Loucy (cell line): ENCODE data around the gene BCR.

Experiments
- H2AFZ ChIP-seq: fragments of 200-600 bp; sonication (generic); 2 replicates; pipeline ENCODE4 v1.6.0; 2016; ENCODE audit warnings: antibody characterized with exemption, mild to moderate bottlenecking, low read length, moderate library complexity
- H3F3A ChIP-seq: fragments of 200-600 bp; 2 replicates; pipeline ENCODE4 v1.6.0; 2016; ENCODE audit warnings: antibody characterized with exemption, low read depth, mild to moderate bottlenecking
- H3K27me3 ChIP-seq: fragments of 200-600 bp; sonication (generic); 2 replicates; pipeline ENCODE4 v1.6.1; 2014; ENCODE audit warnings: low read length, mild to moderate bottlenecking; ENCODE audit not compliant: insufficient read depth, poor library complexity, severe bottlenecking
- H3K36me3 ChIP-seq: fragments of 200-600 bp; sonication (generic); 2 replicates; pipeline ENCODE4 v1.6.1; 2016; ENCODE audit warnings: low read length; ENCODE audit not compliant: insufficient read depth
- H3K4me1 ChIP-seq: fragments of 200-600 bp; sonication (generic); 2 replicates; pipeline ENCODE4 v1.5.1; 2014; ENCODE audit warnings: low read length, mild to moderate bottlenecking; ENCODE audit not compliant: insufficient read depth, poor library complexity, severe bottlenecking
- H3K4me2 ChIP-seq: fragments of 200-600 bp; sonication (generic); 2 replicates; pipeline ENCODE4 v1.6.0; 2014; ENCODE audit warnings: antibody characterized with exemption, low read length, low read depth, mild to moderate bottlenecking; ENCODE audit not compliant: poor library complexity, severe bottlenecking
- H3K4me3 ChIP-seq: fragments of 200-600 bp; sonication (generic); 2 replicates; pipeline ENCODE4 v1.5.1; 2014; ENCODE audit warnings: low read length, mild to moderate bottlenecking, mixed read lengths; ENCODE audit not compliant: poor library complexity, severe bottlenecking
- H3K79me2 ChIP-seq: fragments of 200-600 bp; sonication (generic); 2 replicates; pipeline ENCODE4 v1.6.1; 2014; ENCODE audit warnings: low read length; ENCODE audit not compliant: insufficient read depth
- H3K9ac ChIP-seq: fragments of 200-600 bp; sonication (generic); 2 replicates; pipeline ENCODE4 v1.6.0; 2014; ENCODE audit warnings: mild to moderate bottlenecking, low read depth, low read length, moderate library complexity; ENCODE audit not compliant: poor library complexity, severe bottlenecking
- H3K9me2 ChIP-seq: fragments of 200-600 bp; sonication (generic); replicated peaks from 2 replicates; pipeline ENCODE4 v1.6.1; 2016; ENCODE audit warnings: low read depth, low read length, mixed read lengths
- H3K9me3 ChIP-seq: fragments of 200-600 bp; sonication (generic); 2 replicates; pipeline ENCODE4 v1.6.1; 2014; ENCODE audit warnings: mild to moderate bottlenecking, antibody characterized with exemption, low read length, low read depth; ENCODE audit not compliant: insufficient read depth
- H4K20me1 ChIP-seq: fragments of 200-600 bp; sonication (generic); 2 replicates; pipeline ENCODE4 v1.6.0; 2014; ENCODE audit warnings: antibody characterized with exemption, low read length, mild to moderate bottlenecking; ENCODE audit not compliant: insufficient read depth, poor library complexity, severe bottlenecking
- CTCF ChIP-seq: fragments of 200-600 bp; sonication (generic); conservative IDR thresholded peaks from 2 replicates; pipeline ENCODE4 v1.5.1; 2014; ENCODE audit warnings: mild to moderate bottlenecking, antibody characterized with exemption, low read length
- EZH2phosphoT487 ChIP-seq: fragments of 200-600 bp; IDR thresholded peaks from 2 replicates; pipeline ENCODE4 v1.6.1; 2018; ENCODE audit warnings: antibody characterized with exemption, mild to moderate bottlenecking, moderate library complexity, borderline replicate concordance

Gene BCR

GRCh38 chr22:23231471-23232093 is 51.3 kb downstream of the BCR start:
- no peaks in the 10 kb centered on the region for H3K9me2 ChIP-seq
- peaks cover 78% of the 10 kb centered on the region for H3K36me3 ChIP-seq
- H3K9me3 ChIP-seq, result peaks cover 15% of the 10 kb centered on the region; the same call in 1 of the 2 replicates
- no peak overlapping the region for H2AFZ ChIP-seq
- H3K79me2 ChIP-seq, result peaks cover 100% of the 10 kb centered on the region
- peaks cover 97% of the 10 kb centered on the region for H4K20me1 ChIP-seq
- H3K4me2 ChIP-seq, result no peak overlapping the region
- TF ChIP-seq CTCF (no peak), EZH2phosphoT487 (no peak)
- peaks cover 2% of the 10 kb centered on the region for H3K4me1 ChIP-seq
- H3F3A ChIP-seq, result no peaks in the 10 kb centered on the region
- H3K4me3 ChIP-seq, result no peak overlapping the region
- H3K9ac ChIP-seq, result no peak overlapping the region
- no peaks in the 10 kb centered on the region for H3K27me3 ChIP-seq

- H3K9me2 ChIP-seq, result no peaks in the 10 kb centered on the region
- H3K79me2 ChIP-seq, result peaks cover 100% of the 10 kb centered on the region
- H3K4me3 ChIP-seq, result no peak overlapping the region
- H3K27me3 ChIP-seq, result no peaks in the 10 kb centered on the region
- no peaks in the 10 kb centered on the region for H3K4me1 ChIP-seq
- no peak for TF ChIP-seq EZH2phosphoT487
- TF ChIP-seq CTCF, result no peak
- H3K4me2 ChIP-seq, result no peak overlapping the region
- peaks cover 15% of the 10 kb centered on the region; the same call in 1 of the 2 replicates for H3K9me3 ChIP-seq
- H2AFZ ChIP-seq, result no peak overlapping the region
- no peaks in the 10 kb centered on the region for H3F3A ChIP-seq
- peaks cover 97% of the 10 kb centered on the region for H4K20me1 ChIP-seq
- H3K36me3 ChIP-seq, result peaks cover 79% of the 10 kb centered on the region
- no peak overlapping the region for H3K9ac ChIP-seq
These were observed 52.0 kb downstream of the BCR start for GRCh38 chr22:23232094-23232905.

GRCh38 chr22:23233084-23233531 is 52.8 kb downstream of the BCR start:
- no peaks in the 10 kb centered on the region for H3K4me1 ChIP-seq
- H3F3A ChIP-seq, result no peaks in the 10 kb centered on the region
- H3K36me3 ChIP-seq, result peaks cover 78% of the 10 kb centered on the region
- peaks cover 13% of the 10 kb centered on the region; the same call in 1 of the 2 replicates for H3K9me3 ChIP-seq
- no peaks in the 10 kb centered on the region for H3K9me2 ChIP-seq
- H3K4me2 ChIP-seq, result no peak overlapping the region
- H2AFZ ChIP-seq, result no peak overlapping the region
- peaks cover 100% of the 10 kb centered on the region for H3K79me2 ChIP-seq
- H3K4me3 ChIP-seq, result no peak overlapping the region
- TF ChIP-seq EZH2phosphoT487, result no peak
- no peak overlapping the region for H3K9ac ChIP-seq
- H3K27me3 ChIP-seq, result no peaks in the 10 kb centered on the region
- peaks cover 97% of the 10 kb centered on the region for H4K20me1 ChIP-seq
